IMR-90 (cell line): Measurements from ENCODE around the gene GALNT7. TPM values are rescaled to one million over a fixed set of nuclear protein-coding genes. Genes with fewer than 3 reads are reported as not detected.

Source experiments
- ATAC-seq: fragments of 200-7000 bp; cut with Tn5 transposase; 2 replicates; pipeline ENCODE4 v1.9.1; 2020; ENCODE audit warnings: low read depth, mild to moderate bottlenecking, moderate library complexity
- BruUV-seq: library from RNA; stranded (reverse); fragments of 400-500 nt; replicated peaks from 2 replicates; lab custom pipeline; 2021; lab: Mats Ljungman, UMichigan
- CTCF ChIA-PET: fragments of 300-600 bp; formaldehyde crosslinking; extraction: SDS; loops from one replicate; lab custom pipeline; 2021; ENCODE audit warnings: antibody characterized with exemption; lab: Yijun Ruan, JAX
- POLR2A ChIA-PET: fragments of 300-600 bp; sonication (Branson Sonifier 250); formaldehyde crosslinking; loops from one replicate; lab custom pipeline; 2022; ENCODE audit warnings: antibody characterized with exemption; ENCODE audit not compliant: unreplicated experiment; lab: Charles Lee
- DNase-seq: peaks from one replicate; pipeline ENCODE4 v3.0.0; 2013
- H2AFZ ChIP-seq: replicated peaks from 2 replicates; pipeline ENCODE3; 2013; ENCODE audit warnings: low read length, mild to moderate bottlenecking; ENCODE audit not compliant: poor library complexity
- H2AK5ac ChIP-seq: 2 replicates; pipeline ENCODE4 v1.6.1; 2013; ENCODE audit warnings: low read depth, low read length, inconsistent platforms
- H2AK9ac ChIP-seq: replicated peaks from 2 replicates; pipeline ENCODE3; 2013; ENCODE audit warnings: mild to moderate bottlenecking, low read depth, low read length, moderate library complexity; ENCODE audit not compliant: poor library complexity
- H2BK120ac ChIP-seq: 2 replicates; pipeline ENCODE4 v1.6.1; 2013; ENCODE audit warnings: low read depth, low read length, inconsistent platforms
- H2BK15ac ChIP-seq: 3 replicates; pipeline ENCODE4 v1.6.1; 2013; ENCODE audit warnings: low read depth, low read length, inconsistent platforms
- H2BK20ac ChIP-seq: 2 replicates; pipeline ENCODE4 v1.6.1; 2013; ENCODE audit warnings: low read depth, mild to moderate bottlenecking, inconsistent platforms, low read length, moderate library complexity
- H2BK5ac ChIP-seq: 2 replicates; pipeline ENCODE4 v1.6.1; 2013; ENCODE audit warnings: mild to moderate bottlenecking, low read depth, low read length, inconsistent platforms; ENCODE audit not compliant: poor library complexity, severe bottlenecking
- H3K14ac ChIP-seq: replicated peaks from 2 replicates; pipeline ENCODE4 v1.6.1; 2013; ENCODE audit warnings: low read depth, low read length, inconsistent platforms
- H3K18ac ChIP-seq: 2 replicates; pipeline ENCODE4 v1.6.1; 2013; ENCODE audit warnings: low read depth, low read length, control low read depth
- H3K23ac ChIP-seq: 2 replicates; pipeline ENCODE4 v1.6.1; 2013; ENCODE audit warnings: low read depth, low read length, inconsistent platforms
- H3K27ac ChIP-seq: 2 replicates; pipeline ENCODE4 v1.5.1; 2013; ENCODE audit warnings: mild to moderate bottlenecking, control low read depth, low read length; ENCODE audit not compliant: insufficient read depth
- H3K27me3 ChIP-seq: 2 replicates; pipeline ENCODE4 v1.6.1; 2013; ENCODE audit warnings: low read length; ENCODE audit not compliant: control insufficient read depth, insufficient read depth
- H3K36me3 ChIP-seq: 2 replicates; pipeline ENCODE4 v1.6.1; 2013; ENCODE audit warnings: low read length, mixed read lengths; ENCODE audit not compliant: control insufficient read depth, insufficient read depth
- H3K4ac ChIP-seq: 2 replicates; pipeline ENCODE4 v1.6.1; 2013; ENCODE audit warnings: low read depth, low read length, inconsistent platforms
- H3K4me1 ChIP-seq: 2 replicates; pipeline ENCODE4 v1.6.1; 2013; ENCODE audit warnings: low read length, mixed read lengths; ENCODE audit not compliant: control insufficient read depth, insufficient read depth
- H3K4me2 ChIP-seq: 2 replicates; pipeline ENCODE4 v1.6.1; 2013; ENCODE audit warnings: low read depth, mild to moderate bottlenecking, control low read depth, low read length, moderate library complexity
- H3K4me3 ChIP-seq: 2 replicates; pipeline ENCODE4 v1.5.1; 2013; ENCODE audit warnings: low read depth, mild to moderate bottlenecking, control low read depth, low read length, moderate library complexity; ENCODE audit not compliant: insufficient read depth
- H3K56ac ChIP-seq: 2 replicates; pipeline ENCODE4 v1.6.1; 2013; ENCODE audit warnings: low read length, inconsistent platforms; ENCODE audit not compliant: insufficient read depth; ENCODE audit errors: extremely low read depth
- H3K79me1 ChIP-seq, 2 experiments: 2 replicates each; pipeline ENCODE4 v1.6.1; 2013; ENCODE audit warnings: low read length in 2 of 2, inconsistent platforms in 1 of 2, low read depth in 1 of 2
- H3K9ac ChIP-seq: 2 replicates; pipeline ENCODE4 v1.6.1; 2013; ENCODE audit warnings: low read depth, low read length, control low read depth
- H3K9me1 ChIP-seq: 2 replicates; pipeline ENCODE4 v1.6.1; 2013; ENCODE audit warnings: low read length, inconsistent platforms; ENCODE audit not compliant: insufficient read depth
- H3K9me3 ChIP-seq: 2 replicates; pipeline ENCODE4 v1.6.1; 2013; ENCODE audit warnings: low read length; ENCODE audit not compliant: control insufficient read depth, insufficient read depth
- H4K20me1 ChIP-seq: 2 replicates; pipeline ENCODE4 v1.6.1; 2013; ENCODE audit warnings: low read length, inconsistent platforms; ENCODE audit not compliant: insufficient read depth
- H4K5ac ChIP-seq: 2 replicates; pipeline ENCODE4 v1.6.1; 2013; ENCODE audit warnings: mild to moderate bottlenecking, low read depth, low read length, control low read depth
- H4K8ac ChIP-seq, 2 experiments: 2 replicates each; pipeline ENCODE4 v1.6.1; 2013; ENCODE audit warnings: low read depth in 2 of 2, low read length in 2 of 2, control low read depth in 1 of 2, inconsistent platforms in 1 of 2
- H4K91ac ChIP-seq: 2 replicates; pipeline ENCODE4 v1.6.1; 2013; ENCODE audit warnings: low read depth, low read length, inconsistent platforms; ENCODE audit not compliant: insufficient read depth
- CEBPB ChIP-seq: IDR thresholded peaks from 2 replicates; pipeline ENCODE4 v1.6.1; 2012; ENCODE audit warnings: low read depth, low read length, improper control_type of control experiment
- MAZ ChIP-seq: IDR thresholded peaks from 2 replicates; pipeline ENCODE4 v1.6.1; 2012; ENCODE audit warnings: low read depth, mild to moderate bottlenecking, low read length, improper control_type of control experiment, moderate library complexity, borderline replicate concordance
- NFE2L2 ChIP-seq: fragments of 150-350 bp; IDR thresholded peaks from 2 replicates; pipeline ENCODE4 v1.6.1; 2016; ENCODE audit warnings: low read depth, mild to moderate bottlenecking, low read length
- RCOR1 ChIP-seq: IDR thresholded peaks from 2 replicates; pipeline ENCODE4 v1.6.1; 2012; ENCODE audit warnings: mild to moderate bottlenecking, low read length, improper control_type of control experiment; ENCODE audit not compliant: insufficient replicate concordance
- WGBS, 2 experiments: methylation state at CpG; one replicate each; pipeline versions ENCODE4 v1.1.5 to v1.1.7; 2013; ENCODE audit warnings: missing lambda C conversion rate in 2 of 2; ENCODE audit not compliant: insufficient read length in 1 of 2; ENCODE audit errors: extremely low coverage in 2 of 2; 5-methylcytosine and 5-hydroxymethylcytosine counted together
- dilution Hi-C: fragments of 300-500 bp; cut with HindIII; formaldehyde crosslinking; loops from one replicate; pipeline ENCODE4 v1.14.3; 2018; ENCODE audit warnings: low sequenced_read_pairs; ENCODE audit not compliant: unreplicated experiment
- in situ Hi-C: fragments of 300-500 bp; cut with MboI; formaldehyde crosslinking; loops from 3 replicates; pipeline ENCODE4 v1.14.3; 2019; ENCODE audit warnings: low sequenced_read_pairs, inconsistent platforms, mixed read lengths
- intact Hi-C: fragments of 100-400 bp; cut with micrococcal nuclease; formaldehyde crosslinking; loops from 2 replicates; pipeline ENCODE4 v1.10.0; 2022
- polyA plus RNA-seq, 3 experiments: library from polyadenylated mRNA; depleted of rRNA; stranded (reverse); fragments of >200 nt; gene quantifications; 2 replicates each; pipeline ENCODE4 v1.2.3, GENCODE V29; 2012; ENCODE audit warnings: low replicate concordance in 1 of 3
- total RNA-seq: library from RNA; depleted of rRNA; stranded (reverse); fragments of >200 nt; gene quantifications from 2 replicates; pipeline ENCODE4 v1.2.3, GENCODE V29; 2012

The GALNT7 gene
- total and polyA plus RNA-seq, 2 of the 4 experiments (the other 2 are of a cell fraction) = 19.1 to 31.2 TPM

DNA sequence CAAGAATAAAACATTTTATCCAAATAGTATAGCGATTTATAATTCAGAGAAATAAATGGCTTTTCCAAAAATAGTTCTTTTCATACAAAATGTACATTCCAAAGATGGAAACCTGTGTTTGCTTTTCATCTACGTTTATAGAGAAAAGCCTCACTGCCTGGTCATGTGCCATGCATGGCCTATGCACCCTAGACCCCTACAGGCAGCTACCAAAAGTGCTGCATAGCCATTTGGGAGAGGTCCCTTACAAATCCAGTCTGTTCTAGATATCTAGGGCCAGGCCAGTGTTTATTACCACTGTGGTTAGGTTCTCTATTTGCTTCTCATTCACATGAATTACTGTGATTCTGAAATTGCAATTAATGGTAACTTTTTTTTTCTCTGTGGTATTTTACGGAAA is 148.4 kb downstream of the GALNT7 start:
- no peak overlapping the region for H3K56ac ChIP-seq
- no peak overlapping the region for H3K14ac ChIP-seq
- ChIA-PET POLR2A (no interaction called here), CTCF (interaction anchor here (0.6 to 1.8 kb wide), 2 partner anchors 15 to 29 kb away, joined by 3 to 5 read pairs; no protein-coding TSS in a partner anchor)
- H3K4me1 ChIP-seq = no peaks in the 10 kb centered on the region
- no CpG with 5 or more reads among the region's 3 CpGs for WGBS, 2 experiments
- DNase-seq (no peak), ATAC-seq (no peak)
- H2AK9ac ChIP-seq = no peak overlapping the region
- H3K9ac ChIP-seq = no peak overlapping the region
- no peak for TF ChIP-seq RCOR1
- TF ChIP-seq NFE2L2 = no peak
- no peak for TF ChIP-seq MAZ
- no peak for TF ChIP-seq CEBPB
- no TSS peak for BruUV-seq
- no peak overlapping the region for H2BK20ac ChIP-seq
- no peak overlapping the region for H2AK5ac ChIP-seq
- no peak overlapping the region for H3K4me3 ChIP-seq
- H3K27ac ChIP-seq = no peak overlapping the region
- H4K5ac ChIP-seq = no peak overlapping the region
- H2BK15ac ChIP-seq = no peak overlapping the region
- no peak overlapping the region for H3K4ac ChIP-seq
- H3K79me1 ChIP-seq = no peaks in the 10 kb centered on the region
- no peaks in the 10 kb centered on the region for H3K27me3 ChIP-seq
- H3K4me2 ChIP-seq = no peak overlapping the region
- H2AFZ ChIP-seq = no peak overlapping the region
- no peaks in the 10 kb centered on the region for H3K9me1 ChIP-seq
- H4K20me1 ChIP-seq = no peaks in the 10 kb centered on the region
- no peak overlapping the region for H4K8ac ChIP-seq
- no peak overlapping the region for H4K91ac ChIP-seq
- no peak overlapping the region for H2BK5ac ChIP-seq
- in situ Hi-C loops = loop anchor here (5.0 to 10.0 kb wide), 2 partner anchors 95 to 178 kb away; no protein-coding TSS in a partner anchor
- dilution Hi-C loops = no loop called here
- H3K9me3 ChIP-seq = no peaks in the 10 kb centered on the region
- H2BK120ac ChIP-seq = no peak overlapping the region
- H3K23ac ChIP-seq = no peak overlapping the region
- 0 out of 2 replicates have a peak, but pooled peaks cover 1% of the 10 kb centered on the region for H3K36me3 ChIP-seq
- intact Hi-C loops = no loop called here
- H3K18ac ChIP-seq = no peak overlapping the region
